GM12878 (cell line): ENCODE data around the gene TSSK3. TPM values are rescaled to one million over a fixed set of nuclear protein-coding genes. Genes with fewer than 3 reads are reported as not detected.

ENCODE experiments used
- ATAC-seq: fragments of 200-7000 bp; cut with Tn5 transposase; 3 replicates; pipeline ENCODE4 v1.9.1; 2020; ENCODE audit warnings: mild to moderate bottlenecking, moderate library complexity
- BruUV-seq: library from RNA; stranded (reverse); fragments of 400-500 nt; replicated peaks from 2 replicates; lab custom pipeline; 2021; lab: Mats Ljungman, UMichigan
- CTCF ChIA-PET: fragments of 300-600 bp; sonication (Branson Sonifier 250); formaldehyde crosslinking; extraction: SDS; loops from one replicate; lab custom pipeline; 2021; ENCODE audit warnings: inconsistent platforms; lab: Yijun Ruan, JAX
- POLR2A ChIA-PET: fragments of 350-600 bp; formaldehyde crosslinking; extraction: SDS; loops from one replicate; lab custom pipeline; 2021; ENCODE audit warnings: inconsistent platforms; lab: Charles Lee
- RAD21 ChIA-PET: fragments of 300-600 bp; sonication (Branson Sonifier 250); formaldehyde crosslinking; loops from one replicate; lab custom pipeline; 2023; ENCODE audit warnings: antibody characterized with exemption; ENCODE audit not compliant: unreplicated experiment; lab: Charles Lee
- SMC1A ChIA-PET: fragments of 300-600 bp; sonication (Branson Sonifier 250); formaldehyde crosslinking; loops from one replicate; lab custom pipeline; 2023; ENCODE audit not compliant: unreplicated experiment, uncharacterized antibody; lab: Charles Lee
- DNase-seq: peaks from one replicate; pipeline ENCODE4 v3.0.0-alpha.2; 2011; ENCODE audit warnings: low read depth, low spot score
- FAIRE-seq: peaks from 3 replicates; lab custom pipeline; 2011; peaks lifted over from hg19 to GRCh38; lab: Jason Lieb, UNC
- H2AFZ ChIP-seq: 2 replicates; pipeline ENCODE4 v1.6.0; 2011; ENCODE audit warnings: low read depth, low read length, control low read depth; ENCODE audit not compliant: control insufficient read depth
- H3K27ac ChIP-seq: 2 replicates; pipeline ENCODE4 v1.5.1; 2011; ENCODE audit warnings: control low read depth; ENCODE audit not compliant: control insufficient read depth, insufficient read depth
- H3K27me3 ChIP-seq, 2 experiments: replicated peaks in 1 of 2; 2 replicates each; pipeline versions ENCODE4 v1.6.0 to v1.6.1; 2011; ENCODE audit warnings: low read length in 1 of 2; ENCODE audit not compliant: control insufficient read depth in 2 of 2, insufficient read depth in 2 of 2
- H3K36me3 ChIP-seq, 2 experiments: 2 replicates each; pipeline ENCODE4 v1.5.1; 2011; ENCODE audit warnings: low read length in 1 of 2; ENCODE audit not compliant: control insufficient read depth in 2 of 2, insufficient read depth in 2 of 2
- H3K4me1 ChIP-seq: 2 replicates; pipeline ENCODE4 v1.6.1; 2011; ENCODE audit warnings: mild to moderate bottlenecking, low read length, moderate library complexity, mixed read lengths; ENCODE audit not compliant: control insufficient read depth, insufficient read depth
- H3K4me2 ChIP-seq: 2 replicates; pipeline ENCODE4 v1.6.0; 2011; ENCODE audit warnings: control low read depth; ENCODE audit not compliant: control insufficient read depth, insufficient read depth
- H3K4me3 ChIP-seq: fragments of 200-600 bp; sonication (generic); 2 replicates; pipeline ENCODE4 v1.5.1; 2016
- H3K79me2 ChIP-seq: 2 replicates; pipeline ENCODE4 v1.6.0; 2011; ENCODE audit warnings: low read length; ENCODE audit not compliant: control insufficient read depth, insufficient read depth
- H3K9ac ChIP-seq: 2 replicates; pipeline ENCODE4 v1.8.0; 2011; ENCODE audit warnings: low read length, control low read depth, mixed read lengths; ENCODE audit not compliant: control insufficient read depth, insufficient read depth
- H3K9me3 ChIP-seq: replicated peaks from 3 replicates; pipeline ENCODE4 v1.5.1; 2011; ENCODE audit warnings: mild to moderate bottlenecking, low read length; ENCODE audit not compliant: control insufficient read depth, insufficient read depth
- H4K20me1 ChIP-seq: 2 replicates; pipeline ENCODE4 v1.6.0; 2011; ENCODE audit not compliant: control insufficient read depth, insufficient read depth
- FOXK2 ChIP-seq: fragments of 450-650 bp; IDR thresholded peaks from 2 replicates; pipeline ENCODE4 v1.6.1; 2017; ENCODE audit warnings: mild to moderate bottlenecking, moderate library complexity
- MEF2A ChIP-seq: IDR thresholded peaks from 2 replicates; pipeline ENCODE4 v1.6.1; 2011; ENCODE audit warnings: low read depth, mild to moderate bottlenecking, low read length, moderate library complexity; ENCODE audit not compliant: insufficient read depth
- NFYB ChIP-seq: IDR thresholded peaks from 2 replicates; pipeline ENCODE4 v1.6.1; 2011; ENCODE audit warnings: low read depth, mild to moderate bottlenecking, low read length, improper control_type of control experiment, moderate library complexity; ENCODE audit not compliant: insufficient read depth
- PAX8 ChIP-seq: fragments of 450-650 bp; IDR thresholded peaks from 2 replicates; pipeline ENCODE4 v1.6.1; 2017; ENCODE audit warnings: mild to moderate bottlenecking, moderate library complexity
- RBBP5 ChIP-seq: fragments of 200-600 bp; sonication (generic); conservative IDR thresholded peaks from 2 replicates; pipeline ENCODE4 v1.6.1; 2016
- SP1 ChIP-seq: IDR thresholded peaks from one replicate; pipeline ENCODE4 v1.6.1; 2011; ENCODE audit warnings: low read depth, low read length
- SREBF2 ChIP-seq: IDR thresholded peaks from 2 replicates; pipeline ENCODE4 v1.6.1; 2012; ENCODE audit warnings: mild to moderate bottlenecking, low read length
- ZZZ3 ChIP-seq: IDR thresholded peaks from 2 replicates; pipeline ENCODE4 v1.6.1; 2011; ENCODE audit warnings: low read depth; ENCODE audit not compliant: control insufficient read depth, insufficient read length
- WGBS: methylation state at CpG from one replicate; pipeline ENCODE4 v1.1.6; 2016; ENCODE audit warnings: low lambda C conversion rate; ENCODE audit not compliant: insufficient replicate concordance, insufficient coverage; ENCODE audit errors: missing lambda C conversion rate; 5-methylcytosine and 5-hydroxymethylcytosine counted together
- in situ Hi-C: fragments of 300-500 bp; cut with MboI; formaldehyde crosslinking; loops from 9 replicates; pipeline ENCODE4 v1.14.3; 2018; ENCODE audit warnings: mixed read lengths
- intact Hi-C: fragments of 100-400 bp; cut with micrococcal nuclease; formaldehyde crosslinking; loops from one replicate; pipeline ENCODE4 v1.14.2; 2022; ENCODE audit not compliant: unreplicated experiment
- polyA plus RNA-seq, 11 experiments: library from polyadenylated mRNA; depleted of rRNA in 4 of 11; unstranded in 6 of 11; stranded (reverse) in 5 of 11; fragments of >200 nt; fragmentation: Nextera tagmentation in 4 of 11; fragmentation: Illumina TruSeq in 1 of 11; extraction: Ambion mirVana in 4 of 11; extraction: Trizol in 1 of 11; gene quantifications; 1 replicate in 1 of 11; 2 replicates in 10 of 11; pipeline versions ENCODE4 v1.2.1 to v1.2.3, GENCODE V29; 2011 to 2016; ENCODE audit warnings: inconsistent platforms in 2 of 11, missing spikeins in 2 of 11, low read depth in 1 of 11
- total RNA-seq, 4 experiments: library from RNA; depleted of rRNA in 3 of 4; stranded (reverse); fragments of >200 nt in 3 of 4; fragmentation: Illumina TruSeq in 1 of 4; extraction: Trizol in 1 of 4; gene quantifications; 2 replicates each; pipeline versions ENCODE4 v1.2.1 to v1.2.3, GENCODE V29; 2013 to 2021
- TF ChIP-seq, protein P1 (sequence below): IDR thresholded peaks from 2 replicates; pipeline ENCODE4 v1.6.1; 2012; ENCODE audit warnings: low read depth, low read length, improper control_type of control experiment

Gene TSSK3
- total and polyA plus RNA-seq, 10 of the 15 experiments (the other 5 are each of a cell fraction or from before 2014, with no cell fraction given), result 0.42 to 0.82 (median 0.60) TPM

DNA sequence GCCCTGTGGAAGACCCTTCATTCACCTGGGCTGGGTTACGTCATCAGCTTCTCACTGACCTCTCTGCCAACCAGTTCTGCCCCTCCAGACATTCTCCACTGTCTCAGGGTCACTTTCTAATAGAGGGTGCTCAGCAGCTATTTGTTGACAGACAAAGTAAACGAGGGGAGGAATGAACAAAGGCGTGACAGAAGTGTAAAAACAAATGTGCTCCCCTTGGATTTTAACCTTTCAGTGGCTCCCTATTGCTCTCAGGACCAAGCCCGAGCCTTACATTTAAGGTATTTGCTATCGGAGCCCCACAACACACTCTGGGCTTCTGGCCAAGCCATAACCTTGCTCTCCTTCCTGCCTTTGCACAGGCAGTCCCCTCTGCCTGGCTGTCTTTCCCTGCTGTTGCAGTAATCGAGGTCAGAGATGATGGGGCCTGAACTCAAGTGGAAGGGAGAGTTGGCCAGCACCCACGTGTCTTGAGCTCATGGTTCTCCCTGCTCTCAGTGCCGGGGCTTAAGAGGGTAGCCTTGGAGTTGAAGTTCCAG, 17.0 kb upstream of the TSSK3 start (continued):
- TF ChIP-seq MEF2A, result no peak
- no peak for TF ChIP-seq RBBP5
- TF ChIP-seq FOXK2, result no peak
- no peak for TF ChIP-seq PAX8
- TF ChIP-seq, all 136 proteins: peak for 0

- Histone ChIP-seq H3K36me3 (no peaks in the 10 kb centered on the region), H4K20me1 (no peaks in the 10 kb centered on the region), H2AFZ (no peak overlapping the region), H3K4me1 (peaks cover 17% of the 10 kb centered on the region), H3K9ac (no peak overlapping the region), H3K27me3 (no peaks in the 10 kb centered on the region), H3K9me3 (no peaks in the 10 kb centered on the region), H3K4me3 (no peak overlapping the region), H3K4me2 (no peak overlapping the region), H3K79me2 (no peaks in the 10 kb centered on the region; the same call in 1 of the 2 replicates), H3K27ac (no peak overlapping the region)
- FAIRE-seq (no peak), ATAC-seq (no peak), DNase-seq (no peak)
- no TSS peak for BruUV-seq
- WGBS, result 41% methylated on average over 7 of the region's 9 CpGs
- POLR2A ChIA-PET, result interaction anchor here (1.2 to 1.5 kb wide), 2 partner anchors 11 to 48 kb away, joined by 3 to 4 read pairs; partner anchors contain the start of genes BSDC1 and MARCKSL1
- intact Hi-C loops (no loop called here), in situ Hi-C loops (no loop called here)
- RAD21 ChIA-PET, result interaction anchor here (1.0 kb wide), 1 partner anchor 10 kb away, joined by 3 read pairs; no protein-coding TSS in a partner anchor
- SMC1A ChIA-PET, result interaction anchor here (1.6 kb wide), 1 partner anchor 9 kb away, joined by 3 read pairs; no protein-coding TSS in a partner anchor
- CTCF ChIA-PET, result interaction anchor here (1.1 kb wide), 1 partner anchor 9 kb away, joined by 3 read pairs; no protein-coding TSS in a partner anchor
- TF ChIP-seq SREBF2, result no peak
- TF ChIP-seq, protein P1, sequence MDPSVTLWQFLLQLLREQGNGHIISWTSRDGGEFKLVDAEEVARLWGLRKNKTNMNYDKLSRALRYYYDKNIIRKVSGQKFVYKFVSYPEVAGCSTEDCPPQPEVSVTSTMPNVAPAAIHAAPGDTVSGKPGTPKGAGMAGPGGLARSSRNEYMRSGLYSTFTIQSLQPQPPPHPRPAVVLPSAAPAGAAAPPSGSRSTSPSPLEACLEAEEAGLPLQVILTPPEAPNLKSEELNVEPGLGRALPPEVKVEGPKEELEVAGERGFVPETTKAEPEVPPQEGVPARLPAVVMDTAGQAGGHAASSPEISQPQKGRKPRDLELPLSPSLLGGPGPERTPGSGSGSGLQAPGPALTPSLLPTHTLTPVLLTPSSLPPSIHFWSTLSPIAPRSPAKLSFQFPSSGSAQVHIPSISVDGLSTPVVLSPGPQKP, result no peak
- no peak for TF ChIP-seq ZZZ3
- TF ChIP-seq SP1, result no peak
- no peak for TF ChIP-seq NFYB
Measured at GRCh38 chr1:32346532-32347157, 15.7 kb upstream of the TSSK3 start.
